ENCODE measurements around the gene WDR35. TPM values are rescaled to one million over a fixed set of nuclear protein-coding genes. Genes with fewer than 3 reads are reported as not detected.

The WDR35 gene
- total RNA-seq, 1 donor from 2014 or later, result 5.7 TPM

GRCh38 chr2:19875280-19875679 is 114.6 kb downstream of the WDR35 start:
- no peak for DNase-seq (ENCODE audit: extremely low read depth, low read depth, low spot score)

DNA sequence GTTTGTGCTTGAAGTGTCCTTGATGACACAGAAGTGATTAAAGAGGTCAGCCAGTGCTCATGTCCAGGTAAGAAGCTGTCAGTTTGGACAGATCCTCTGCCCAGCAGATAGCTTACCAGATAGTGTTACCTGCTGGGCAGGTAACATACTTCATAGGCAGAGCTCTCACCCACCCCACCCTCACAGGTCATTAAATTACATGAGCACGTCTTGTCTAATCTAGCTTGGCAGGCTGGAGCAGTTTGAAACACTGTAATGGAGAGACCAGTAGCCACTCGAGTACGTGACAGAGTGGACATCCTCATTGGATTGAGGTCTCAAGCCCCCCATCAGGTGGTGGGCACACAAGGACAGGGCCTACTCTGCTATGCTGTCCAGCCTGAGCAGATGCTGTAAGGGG is 115.2 kb downstream of the WDR35 start:
- DNase-seq (ENCODE audit: extremely low read depth, low read depth, low spot score), result no peak

GRCh38 chr2:19873014-19873413 is 116.9 kb downstream of the WDR35 start:
- no peak for DNase-seq (ENCODE audit: extremely low read depth, low read depth, low spot score)

- no peak for DNase-seq (ENCODE audit: extremely low read depth, low read depth, low spot score)
These were observed 117.6 kb downstream of the WDR35 start for GRCh38 chr2:19872302-19872701.

- no peak for DNase-seq (ENCODE audit: extremely low read depth, low read depth, low spot score)
These were observed 118.1 kb downstream of the WDR35 start for GRCh38 chr2:19871836-19872235.

DNA sequence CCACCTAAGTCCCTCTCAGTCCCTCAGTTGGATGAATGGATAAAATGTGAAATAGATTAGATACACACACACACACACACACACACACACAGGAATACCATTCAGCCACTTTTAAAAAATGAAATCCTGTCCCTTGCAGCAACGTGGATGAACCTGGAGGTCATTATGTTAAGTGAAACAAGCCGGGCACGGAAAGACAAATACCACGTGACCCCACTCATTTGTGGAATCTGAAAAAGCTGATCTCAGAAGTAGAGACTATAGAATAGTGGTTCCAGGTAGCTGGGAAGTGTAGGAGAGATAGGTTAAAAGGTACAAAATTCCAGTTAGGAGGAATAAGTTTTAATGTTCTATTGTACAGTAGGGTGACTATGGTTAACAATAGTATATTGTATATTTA is 119.1 kb downstream of the WDR35 start:
- no peak for DNase-seq (ENCODE audit: extremely low read depth, low read depth, low spot score)

- DNase-seq (ENCODE audit: extremely low read depth, low read depth, low spot score), result no peak
These were observed 121.0 kb downstream of the WDR35 start for GRCh38 chr2:19868701-19869580.

DNA sequence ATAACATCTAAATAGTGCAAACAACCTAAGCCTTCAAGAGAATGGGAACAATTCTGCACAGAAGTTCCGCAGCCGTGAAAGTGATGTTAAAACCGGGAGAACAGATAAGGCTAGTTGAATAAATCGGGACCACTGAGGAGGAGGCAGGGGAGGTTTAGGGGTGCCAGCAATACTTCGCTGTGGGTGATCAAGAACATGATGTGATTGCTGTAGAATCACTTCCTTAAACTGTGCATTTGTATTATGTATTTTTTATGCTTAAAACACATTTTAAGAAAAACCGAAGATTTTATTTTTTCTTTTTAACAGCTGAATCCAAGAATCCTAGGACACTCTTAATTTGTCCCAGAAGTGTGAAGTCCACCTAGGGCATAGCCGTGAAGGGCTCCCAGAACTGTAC is 121.7 kb downstream of the WDR35 start:
- DNase-seq (ENCODE audit: extremely low read depth, low read depth, low spot score), result no peak

GRCh38 chr2:19866771-19867170 is 123.1 kb downstream of the WDR35 start:
- no peak for DNase-seq (ENCODE audit: extremely low read depth, low read depth, low spot score)

GRCh38 chr2:19865151-19865550 is 124.8 kb downstream of the WDR35 start:
- no peak for DNase-seq (ENCODE audit: extremely low read depth, low read depth, low spot score)

GRCh38 chr2:19864381-19864780 is 125.5 kb downstream of the WDR35 start:
- no peak for DNase-seq (ENCODE audit: extremely low read depth, low read depth, low spot score)

GRCh38 chr2:19863303-19864041 is 126.4 kb downstream of the WDR35 start:
- no peak for DNase-seq (ENCODE audit: extremely low read depth, low read depth, low spot score)

DNA sequence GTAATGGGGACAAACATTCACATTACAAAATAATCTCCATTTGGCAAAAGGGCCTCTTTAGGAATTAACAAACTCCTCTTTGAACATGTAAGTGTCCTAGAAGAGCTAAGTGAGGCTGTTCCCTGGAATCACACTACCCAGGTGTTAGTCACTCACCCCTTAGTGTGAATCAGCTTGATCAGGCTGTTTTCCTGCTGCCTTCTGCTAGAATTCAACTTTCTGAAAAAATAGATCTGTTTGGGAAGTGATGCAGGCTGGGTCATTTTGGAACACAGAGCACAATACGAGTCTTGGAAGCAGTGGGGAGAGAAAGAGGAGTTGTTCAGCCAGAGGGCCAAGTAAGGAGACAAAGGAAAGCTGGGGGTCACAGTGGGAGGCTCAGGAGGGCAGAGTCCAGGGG is 128.1 kb downstream of the WDR35 start:
- DNase-seq (ENCODE audit: extremely low read depth, low read depth, low spot score), result no peak

Other genes starting within 250 kb of the WDR35 start
- 1.7 and 7.0 TPM in 2 replicates for gene TTC32, start 88.1 kb downstream of the WDR35 start, total RNA-seq
- 1.9 and 3.6 TPM in 2 replicates for gene MATN3, start 22.6 kb upstream of the WDR35 start, total RNA-seq
- 158 and 175 TPM in 2 replicates for gene LAPTM4A, start 61.5 kb upstream of the WDR35 start, total RNA-seq
- gene SDC1, start 235.0 kb upstream of the WDR35 start, total RNA-seq, result 7.4 and 17.5 TPM in 2 replicates

Data from glomerular endothelial cell (primary cell).